ENCODE results near the gene NT5DC3.
"Not testable (repeated sequence)": the region's sequence is repeated elsewhere in the genome, so short reads cannot be mapped to it uniquely, and the experiment has no call there.

Gene NT5DC3

DNA sequence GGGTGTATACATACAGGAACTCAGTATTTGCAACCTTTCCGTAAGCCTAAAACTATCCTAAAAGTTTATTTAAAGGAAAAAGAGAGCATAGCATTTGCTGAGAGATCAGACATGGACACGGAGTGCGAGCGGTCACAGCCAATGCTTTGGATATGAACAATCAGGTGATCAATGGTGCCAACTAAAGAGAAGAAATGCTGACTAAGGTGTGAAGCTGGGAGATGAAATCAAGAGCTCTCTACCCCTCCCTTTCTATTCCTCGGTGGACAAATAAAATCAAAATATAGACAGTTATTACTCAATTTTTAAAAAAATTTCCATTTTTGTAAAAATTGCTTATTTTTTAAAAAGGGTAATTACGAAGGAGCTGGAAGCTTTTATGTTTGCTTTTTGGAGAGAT is 29.2 kb downstream of the NT5DC3 start:
- TF ChIP-seq, protein P1, sequence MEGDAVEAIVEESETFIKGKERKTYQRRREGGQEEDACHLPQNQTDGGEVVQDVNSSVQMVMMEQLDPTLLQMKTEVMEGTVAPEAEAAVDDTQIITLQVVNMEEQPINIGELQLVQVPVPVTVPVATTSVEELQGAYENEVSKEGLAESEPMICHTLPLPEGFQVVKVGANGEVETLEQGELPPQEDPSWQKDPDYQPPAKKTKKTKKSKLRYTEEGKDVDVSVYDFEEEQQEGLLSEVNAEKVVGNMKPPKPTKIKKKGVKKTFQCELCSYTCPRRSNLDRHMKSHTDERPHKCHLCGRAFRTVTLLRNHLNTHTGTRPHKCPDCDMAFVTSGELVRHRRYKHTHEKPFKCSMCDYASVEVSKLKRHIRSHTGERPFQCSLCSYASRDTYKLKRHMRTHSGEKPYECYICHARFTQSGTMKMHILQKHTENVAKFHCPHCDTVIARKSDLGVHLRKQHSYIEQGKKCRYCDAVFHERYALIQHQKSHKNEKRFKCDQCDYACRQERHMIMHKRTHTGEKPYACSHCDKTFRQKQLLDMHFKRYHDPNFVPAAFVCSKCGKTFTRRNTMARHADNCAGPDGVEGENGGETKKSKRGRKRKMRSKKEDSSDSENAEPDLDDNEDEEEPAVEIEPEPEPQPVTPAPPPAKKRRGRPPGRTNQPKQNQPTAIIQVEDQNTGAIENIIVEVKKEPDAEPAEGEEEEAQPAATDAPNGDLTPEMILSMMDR (IDR thresholded peaks at IDR 0.05; ENCODE audit: borderline replicate concordance, insufficient read depth, low read depth, low read length): no peak
- no peak overlapping the region for H3K4me3 ChIP-seq (ENCODE audit: low read depth, low read length)

DNA sequence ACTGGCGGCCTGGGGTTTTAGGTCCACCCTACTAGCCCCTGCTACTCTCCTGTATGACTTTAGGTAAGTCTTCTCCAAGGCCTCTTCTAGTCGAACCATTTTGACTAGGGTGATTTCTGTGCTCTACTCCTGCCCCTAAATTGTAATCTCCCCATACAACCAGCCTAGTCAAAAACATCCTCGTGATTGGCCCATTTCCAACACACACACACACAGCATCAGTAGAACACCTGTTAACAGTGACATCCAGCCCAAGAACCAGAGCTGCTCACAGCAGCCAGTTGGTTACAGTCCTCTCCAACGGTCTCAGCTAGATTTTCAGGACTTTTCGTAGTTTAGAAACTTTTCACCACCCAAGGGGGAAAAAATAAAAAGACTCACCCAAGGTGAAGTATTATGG is 30.9 kb downstream of the NT5DC3 start:
- no peak overlapping the region for H3K4me3 ChIP-seq (ENCODE audit: low read depth, low read length)
- TF ChIP-seq, protein P1 (IDR thresholded peaks at IDR 0.05; ENCODE audit: borderline replicate concordance, insufficient read depth, low read depth, low read length): no peak

DNA sequence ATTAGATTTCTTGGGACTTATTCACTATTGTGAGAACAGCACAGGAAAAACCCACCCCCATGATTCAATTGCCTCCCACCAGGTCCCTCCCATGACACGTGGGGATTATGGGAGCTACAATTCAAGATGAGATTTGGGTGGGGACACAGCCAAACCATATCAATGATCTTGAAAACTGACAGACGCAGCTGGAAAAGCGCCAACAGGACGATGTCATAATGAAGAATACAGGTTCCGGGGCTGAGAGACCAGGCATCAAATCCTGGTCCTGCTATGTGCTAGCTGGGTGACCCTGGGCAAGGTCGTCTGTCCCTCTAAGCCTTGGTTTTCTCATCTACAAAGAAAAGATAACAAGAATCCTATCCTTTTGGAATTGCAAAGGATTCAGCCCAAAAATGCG is 31.4 kb downstream of the NT5DC3 start:
- H3K4me3 ChIP-seq (ENCODE audit: low read depth, low read length): not testable (repeated sequence)

DNA sequence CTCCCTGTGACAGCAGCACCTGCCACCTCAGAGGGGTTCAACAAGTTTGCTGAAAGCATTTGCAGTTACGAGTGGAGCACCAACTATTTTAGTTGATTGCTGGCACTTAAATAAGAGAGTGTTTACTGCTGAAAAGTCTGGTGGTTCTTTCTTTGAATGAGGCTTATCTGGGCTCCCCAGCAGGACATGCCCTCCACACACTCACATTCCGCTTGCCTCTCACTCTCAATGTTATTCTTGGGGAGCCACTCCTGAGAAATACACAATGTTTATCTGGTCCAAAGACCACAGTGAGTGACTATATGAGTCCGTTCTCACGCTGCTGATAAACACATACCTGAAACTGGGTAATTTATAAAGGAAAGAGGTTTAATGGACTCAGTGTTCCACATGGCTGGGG is 31.9 kb downstream of the NT5DC3 start:
- no peak overlapping the region for H3K4me3 ChIP-seq (ENCODE audit: low read depth, low read length)
- TF ChIP-seq, protein P1 (IDR thresholded peaks at IDR 0.05; ENCODE audit: borderline replicate concordance, insufficient read depth, low read depth, low read length): no peak

DNA sequence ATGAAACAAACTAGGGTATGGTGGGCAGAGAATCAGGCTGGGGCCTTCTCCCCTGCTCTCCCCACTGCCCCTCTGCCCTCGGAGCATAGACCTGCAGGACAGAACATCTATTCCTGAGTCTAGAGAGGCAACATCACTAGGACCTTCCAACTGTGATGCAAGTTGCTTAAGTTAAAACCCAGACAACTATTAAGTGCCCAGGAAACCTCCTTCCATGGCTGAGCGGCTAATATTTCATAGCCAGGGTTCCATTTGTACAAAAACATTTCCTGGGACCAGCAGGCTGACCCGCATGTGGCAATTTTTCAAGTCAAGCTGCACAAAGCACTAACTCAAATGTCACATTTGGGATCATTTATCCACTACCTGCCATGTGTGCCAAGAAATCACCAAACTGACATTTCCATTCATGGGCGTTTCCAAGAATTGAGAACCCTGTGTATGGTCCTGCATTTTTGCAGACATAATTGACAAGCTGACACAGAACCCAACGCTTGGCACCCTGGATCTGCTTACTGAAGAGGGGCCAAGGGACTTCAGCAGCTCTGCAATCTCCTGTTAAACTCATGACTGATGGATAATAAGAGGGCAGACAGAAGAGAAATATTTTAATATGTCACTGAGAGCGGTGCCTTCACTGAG is 32.7 kb downstream of the NT5DC3 start:
- TF ChIP-seq, protein P1 (IDR thresholded peaks at IDR 0.05; ENCODE audit: borderline replicate concordance, insufficient read depth, low read depth, low read length): no peak
- no peak overlapping the region for H3K4me3 ChIP-seq (ENCODE audit: low read depth, low read length)

DNA sequence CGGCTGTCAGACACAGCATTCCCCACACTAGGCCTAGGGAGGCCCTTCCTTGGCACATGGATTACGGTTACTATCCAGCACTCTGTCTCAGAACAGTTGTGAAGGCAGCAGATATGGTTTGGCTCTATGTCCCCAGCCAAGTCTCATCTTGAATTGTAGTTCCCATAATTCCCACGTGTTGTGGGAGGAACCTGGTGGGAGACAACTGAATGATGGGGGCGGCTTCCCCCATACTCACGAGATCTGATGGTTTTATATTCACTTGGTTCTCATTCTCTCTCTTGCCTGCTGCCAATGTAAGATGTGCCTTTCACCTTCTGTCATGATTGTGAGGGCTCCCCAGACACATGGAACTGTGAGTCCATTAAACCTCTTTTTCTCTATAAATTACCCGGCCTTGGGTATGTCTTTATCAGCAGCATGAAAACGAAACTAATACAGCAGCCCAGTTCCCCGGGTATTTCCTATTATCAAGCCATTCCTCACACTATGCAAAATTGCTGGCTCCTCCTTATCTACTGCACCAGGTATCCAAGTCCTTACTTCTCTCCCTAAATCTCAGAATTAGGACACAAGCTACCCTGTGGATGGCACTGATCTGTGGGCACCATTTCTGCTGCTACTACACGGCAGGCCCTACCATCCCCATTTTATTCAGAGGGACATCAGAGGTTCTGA is 33.3 kb downstream of the NT5DC3 start:
- no peak overlapping the region for H3K4me3 ChIP-seq (ENCODE audit: low read depth, low read length)
- TF ChIP-seq, protein P1 (IDR thresholded peaks at IDR 0.05; ENCODE audit: borderline replicate concordance, insufficient read depth, low read depth, low read length): no peak

DNA sequence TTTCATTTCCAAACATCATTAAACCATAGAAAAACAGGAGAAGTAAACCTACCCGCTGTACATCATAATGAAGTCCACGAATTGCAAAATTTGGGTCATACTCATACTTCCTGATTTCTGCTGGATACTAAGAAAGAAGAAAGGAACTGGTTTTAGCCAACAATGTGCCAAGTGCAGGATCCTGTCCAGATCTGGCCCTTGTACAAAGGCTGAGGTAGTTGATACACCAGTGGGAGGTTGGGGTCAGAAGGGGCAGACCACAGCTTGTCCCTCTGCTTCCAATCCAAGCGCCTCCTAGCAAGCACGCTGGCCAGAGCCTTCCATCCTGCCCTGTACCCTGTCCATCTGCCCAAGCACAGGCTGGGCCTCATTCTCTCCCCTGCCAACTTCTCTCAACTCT is 34.2 kb downstream of the NT5DC3 start:
- no peak overlapping the region for H3K4me3 ChIP-seq (ENCODE audit: low read depth, low read length)
- TF ChIP-seq, protein P1 (IDR thresholded peaks at IDR 0.05; ENCODE audit: borderline replicate concordance, insufficient read depth, low read depth, low read length): no peak

Data from GM12875 (cell line).